Stimulated activated CD8-positive, alpha-beta memory T cell treated with anti-CD3 and anti-CD28 coated beads, Interleukin-15, amount 100 ng/mL, for 48 hours (primary cell): Measurements from ENCODE around the gene KRT17.

Experiments
- DNase-seq, 2 donors: peaks; one replicate each; pipeline ENCODE4 v3.0.0-alpha.2; 2020; ENCODE audit warnings: low read depth in 2 of 2

Gene KRT17

GRCh38 chr17:41624208-41625101 is at the start of gene KRT17:
Gene KRT17, minus strand, starts transcription at chr17:41624575. Its CDS starts 66 bp downstream, at chr17:41624509.
- no peak for DNase-seq

- DNase-seq, result peak in 1 of 2 donors; percentile 22
Observed at GRCh38 chr17:41672153-41672552, 47.8 kb upstream of the KRT17 start.

GRCh38 chr17:41667280-41668041 is 43.1 kb upstream of the KRT17 start:
- no peak for DNase-seq

- peak; percentile 71 to 77 for DNase-seq
Observed at GRCh38 chr17:41666708-41667279, 42.4 kb upstream of the KRT17 start.

- DNase-seq, result peak; percentile 55 to 70
Observed at GRCh38 chr17:41666237-41666641, 41.9 kb upstream of the KRT17 start.

GRCh38 chr17:41665566-41666236 is 41.3 kb upstream of the KRT17 start:
- DNase-seq, result peak; percentile 84 to 90

- no peak for DNase-seq
Observed at GRCh38 chr17:41664587-41665565, 40.5 kb upstream of the KRT17 start.

GRCh38 chr17:41664172-41664457 is 39.7 kb upstream of the KRT17 start:
- DNase-seq, result no peak

- no peak for DNase-seq
Observed at GRCh38 chr17:41663451-41664171, 39.2 kb upstream of the KRT17 start.

- DNase-seq, result no peak
Observed at GRCh38 chr17:41660221-41660711, 35.9 kb upstream of the KRT17 start.

- DNase-seq, result no peak
Observed at GRCh38 chr17:41659427-41660212, 35.2 kb upstream of the KRT17 start.

GRCh38 chr17:41658846-41659245 is 34.5 kb upstream of the KRT17 start:
- DNase-seq, result no peak

- DNase-seq, result no peak
Observed at GRCh38 chr17:41657936-41658335, 33.6 kb upstream of the KRT17 start.

- no peak for DNase-seq
Observed at GRCh38 chr17:41657176-41657754, 32.9 kb upstream of the KRT17 start.

GRCh38 chr17:41656249-41657023 is 32.1 kb upstream of the KRT17 start:
- no peak for DNase-seq

- no peak for DNase-seq
Observed at GRCh38 chr17:41655611-41656111, 31.3 kb upstream of the KRT17 start.

GRCh38 chr17:41654678-41655607 is 30.6 kb upstream of the KRT17 start:
- DNase-seq, result no peak
